ENCODE measurements around the gene KCNQ5.

The KCNQ5 gene

GRCh38 chr6:72813807-72814596 lies 192.1 kb downstream of the KCNQ5 start:
- Histone ChIP-seq H3K9me3 (ENCODE audit: low read length) (no peaks in the 10 kb centered on the region), H3K27ac (ENCODE audit: low read depth, low read length) (no peak overlapping the region), H3K9ac (ENCODE audit: low read length) (no peak overlapping the region), H3K4me1 (ENCODE audit: insufficient read depth, low read length) (no peaks in the 10 kb centered on the region), H3K27me3 (ENCODE audit: control insufficient read depth in 1 of 2, insufficient read depth in 2 of 2, low read length in 2 of 2) (no peaks in the 10 kb centered on the region), H3K4me3 (ENCODE audit: low read depth in 1 of 2, low read length in 2 of 2) (no peak overlapping the region), H3K36me3 (ENCODE audit: insufficient read depth, low read length) (no peaks in the 10 kb centered on the region)

DNA sequence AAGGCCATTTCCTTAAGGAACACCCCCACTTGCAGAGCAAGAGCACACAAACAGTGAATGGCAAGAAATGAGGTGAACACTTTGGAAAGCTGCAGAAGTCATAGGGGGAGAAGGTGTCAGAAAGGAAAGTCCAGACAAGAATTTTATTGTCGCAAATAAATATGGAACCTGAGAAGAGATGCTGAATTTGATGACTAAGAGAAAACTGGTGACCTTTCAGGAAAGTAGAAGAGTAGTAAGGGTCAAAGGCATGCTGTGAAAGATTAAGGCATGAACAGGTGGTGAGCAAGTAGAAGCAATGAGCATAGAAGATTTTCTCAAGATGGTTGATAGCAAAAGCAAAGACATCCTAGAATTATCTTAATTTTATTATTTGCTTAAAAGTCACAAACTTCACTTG lies 194.2 kb downstream of the KCNQ5 start:
- no peaks in the 10 kb centered on the region for H3K9me3 ChIP-seq (ENCODE audit: low read length)
- no peak overlapping the region for H3K4me3 ChIP-seq (ENCODE audit: low read depth in 1 of 2, low read length in 2 of 2)
- no peaks in the 10 kb centered on the region for H3K4me1 ChIP-seq (ENCODE audit: insufficient read depth, low read length)
- H3K36me3 ChIP-seq (ENCODE audit: insufficient read depth, low read length): no peaks in the 10 kb centered on the region
- no peak overlapping the region for H3K9ac ChIP-seq (ENCODE audit: low read length)
- H3K27me3 ChIP-seq (ENCODE audit: control insufficient read depth in 1 of 2, insufficient read depth in 2 of 2, low read length in 2 of 2): no peaks in the 10 kb centered on the region
- no peak overlapping the region for H3K27ac ChIP-seq (ENCODE audit: low read depth, low read length)

DNA sequence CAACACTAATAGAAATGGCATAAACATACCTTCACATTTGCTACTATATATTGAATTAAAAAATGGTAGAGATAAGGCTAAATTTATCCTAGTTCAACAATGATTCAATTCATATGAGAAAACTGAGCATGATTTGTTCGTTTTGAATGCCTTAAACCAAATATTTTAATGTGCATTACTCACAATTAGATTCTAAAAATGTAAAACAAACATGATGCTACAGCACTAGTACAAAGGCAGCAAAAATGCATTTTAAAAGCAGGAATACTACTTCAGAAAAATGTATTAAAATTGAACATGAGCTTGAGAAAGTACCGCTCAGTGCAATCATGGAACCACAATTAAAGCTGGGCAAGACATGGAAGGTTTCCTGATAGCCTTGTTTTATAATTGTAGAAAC lies 195.3 kb downstream of the KCNQ5 start:
- no peak overlapping the region for H3K9ac ChIP-seq (ENCODE audit: low read length)
- H3K36me3 ChIP-seq (ENCODE audit: insufficient read depth, low read length): no peaks in the 10 kb centered on the region
- no peak overlapping the region for H3K27ac ChIP-seq (ENCODE audit: low read depth, low read length)
- H3K4me1 ChIP-seq (ENCODE audit: insufficient read depth, low read length): no peaks in the 10 kb centered on the region
- H3K4me3 ChIP-seq (ENCODE audit: low read depth in 1 of 2, low read length in 2 of 2): no peak overlapping the region
- no peaks in the 10 kb centered on the region for H3K27me3 ChIP-seq (ENCODE audit: control insufficient read depth in 1 of 2, insufficient read depth in 2 of 2, low read length in 2 of 2)
- no peaks in the 10 kb centered on the region for H3K9me3 ChIP-seq (ENCODE audit: low read length)

GRCh38 chr6:72819609-72820008 lies 197.7 kb downstream of the KCNQ5 start:
- H3K27ac ChIP-seq (ENCODE audit: low read depth, low read length): no peak overlapping the region
- H3K27me3 ChIP-seq (ENCODE audit: control insufficient read depth in 1 of 2, insufficient read depth in 2 of 2, low read length in 2 of 2): no peaks in the 10 kb centered on the region
- no peak overlapping the region for H3K9ac ChIP-seq (ENCODE audit: low read length)

GRCh38 chr6:72820153-72820552 lies 198.3 kb downstream of the KCNQ5 start:
- Histone ChIP-seq H3K4me1 (ENCODE audit: insufficient read depth, low read length) (no peaks in the 10 kb centered on the region), H3K36me3 (ENCODE audit: insufficient read depth, low read length) (no peaks in the 10 kb centered on the region), H3K4me3 (ENCODE audit: low read depth in 1 of 2, low read length in 2 of 2) (no peak overlapping the region), H3K27ac (ENCODE audit: low read depth, low read length) (no peak overlapping the region), H3K27me3 (ENCODE audit: control insufficient read depth in 1 of 2, insufficient read depth in 2 of 2, low read length in 2 of 2) (no peaks in the 10 kb centered on the region), H3K9me3 (ENCODE audit: low read length) (no peaks in the 10 kb centered on the region), H3K9ac (ENCODE audit: low read length) (no peak overlapping the region)

More at GRCh38 chr6:72819609-72820008, 197.7 kb downstream of the KCNQ5 start:
- H3K9me3 ChIP-seq (ENCODE audit: low read length): no peaks in the 10 kb centered on the region
- H3K4me1 ChIP-seq (ENCODE audit: insufficient read depth, low read length): no peaks in the 10 kb centered on the region
- H3K36me3 ChIP-seq (ENCODE audit: insufficient read depth, low read length): no peaks in the 10 kb centered on the region
- no peak overlapping the region for H3K4me3 ChIP-seq (ENCODE audit: low read depth in 1 of 2, low read length in 2 of 2)

GRCh38 chr6:72820906-72821305 lies 199.0 kb downstream of the KCNQ5 start:
- H3K4me3 ChIP-seq (ENCODE audit: low read depth in 1 of 2, low read length in 2 of 2): no peak overlapping the region
- H3K36me3 ChIP-seq (ENCODE audit: insufficient read depth, low read length): no peaks in the 10 kb centered on the region
- no peak overlapping the region for H3K27ac ChIP-seq (ENCODE audit: low read depth, low read length)
- no peaks in the 10 kb centered on the region for H3K4me1 ChIP-seq (ENCODE audit: insufficient read depth, low read length)
- no peaks in the 10 kb centered on the region for H3K27me3 ChIP-seq (ENCODE audit: control insufficient read depth in 1 of 2, insufficient read depth in 2 of 2, low read length in 2 of 2)
- H3K9ac ChIP-seq (ENCODE audit: low read length): no peak overlapping the region
- no peaks in the 10 kb centered on the region for H3K9me3 ChIP-seq (ENCODE audit: low read length)

- no peaks in the 10 kb centered on the region for H3K9me3 ChIP-seq (ENCODE audit: low read length)
- no peaks in the 10 kb centered on the region for H3K27me3 ChIP-seq (ENCODE audit: control insufficient read depth in 1 of 2, insufficient read depth in 2 of 2, low read length in 2 of 2)
- H3K27ac ChIP-seq (ENCODE audit: low read depth, low read length): no peak overlapping the region
- no peaks in the 10 kb centered on the region for H3K36me3 ChIP-seq (ENCODE audit: insufficient read depth, low read length)
- no peak overlapping the region for H3K4me3 ChIP-seq (ENCODE audit: low read depth in 1 of 2, low read length in 2 of 2)
- H3K9ac ChIP-seq (ENCODE audit: low read length): no peak overlapping the region
- no peaks in the 10 kb centered on the region for H3K4me1 ChIP-seq (ENCODE audit: insufficient read depth, low read length)
Observed at GRCh38 chr6:72822023-72822422, 200.2 kb downstream of the KCNQ5 start.

DNA sequence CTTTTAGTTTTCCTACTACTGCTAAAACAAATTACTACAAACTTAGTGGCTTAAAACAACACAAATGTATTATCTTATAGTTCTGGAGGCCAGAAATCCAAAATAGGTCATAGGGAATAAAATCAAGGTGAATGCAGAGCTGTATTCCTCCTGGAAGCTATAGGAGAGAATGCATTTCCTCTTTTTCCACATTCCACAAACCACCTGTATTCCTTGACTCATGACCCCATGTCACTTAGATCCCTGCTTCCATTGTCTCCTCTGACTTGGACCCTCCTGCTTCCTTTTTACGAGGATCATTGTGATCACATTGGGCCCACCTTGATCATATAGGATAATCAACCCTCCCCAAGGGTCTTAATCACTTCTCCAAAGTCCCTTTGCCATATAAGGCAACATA lies 200.8 kb downstream of the KCNQ5 start:
- H3K27me3 ChIP-seq (ENCODE audit: control insufficient read depth in 1 of 2, insufficient read depth in 2 of 2, low read length in 2 of 2): no peaks in the 10 kb centered on the region
- no peaks in the 10 kb centered on the region for H3K9me3 ChIP-seq (ENCODE audit: low read length)
- H3K9ac ChIP-seq (ENCODE audit: low read length): no peak overlapping the region
- H3K4me3 ChIP-seq (ENCODE audit: low read depth in 1 of 2, low read length in 2 of 2): no peak overlapping the region
- H3K27ac ChIP-seq (ENCODE audit: low read depth, low read length): no peak overlapping the region
- H3K36me3 ChIP-seq (ENCODE audit: insufficient read depth, low read length): no peaks in the 10 kb centered on the region
- no peaks in the 10 kb centered on the region for H3K4me1 ChIP-seq (ENCODE audit: insufficient read depth, low read length)

- H3K27ac ChIP-seq (ENCODE audit: low read depth, low read length): no peak overlapping the region
- H3K4me1 ChIP-seq (ENCODE audit: insufficient read depth, low read length): no peaks in the 10 kb centered on the region
Observed at GRCh38 chr6:72824833-72825232, 203.0 kb downstream of the KCNQ5 start.

DNA sequence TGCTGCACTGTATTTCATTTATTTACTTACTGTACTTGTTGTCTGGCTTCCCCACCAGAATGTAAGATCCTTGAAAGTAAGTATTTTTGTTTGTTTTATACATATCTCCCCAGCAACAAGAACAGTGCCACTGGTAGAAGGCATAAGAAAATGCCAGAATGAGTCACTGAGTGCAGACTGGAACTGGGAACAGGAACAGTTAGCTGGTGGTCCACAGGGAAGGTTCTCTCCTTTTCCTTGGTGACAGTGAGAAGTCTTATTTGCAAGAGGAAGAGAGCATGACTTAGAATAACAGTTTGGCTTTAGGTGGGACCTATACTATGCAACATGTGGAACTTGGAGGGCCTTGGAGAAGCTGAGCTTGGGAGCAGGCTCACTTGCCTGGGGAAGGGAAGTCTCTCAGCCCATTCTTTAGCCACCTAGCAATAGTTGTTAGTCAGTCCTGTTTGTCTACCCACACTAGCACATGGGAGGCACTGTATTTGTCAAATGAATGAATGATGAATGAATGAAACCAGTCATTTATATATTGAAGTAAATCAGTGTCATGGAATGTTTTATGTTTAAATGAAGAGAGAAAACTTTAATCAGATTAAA lies 203.5 kb downstream of the KCNQ5 start:
- H3K9me3 ChIP-seq (ENCODE audit: low read length): no peaks in the 10 kb centered on the region
- H3K27me3 ChIP-seq (ENCODE audit: control insufficient read depth in 1 of 2, insufficient read depth in 2 of 2, low read length in 2 of 2): no peaks in the 10 kb centered on the region
- no peak overlapping the region for H3K4me3 ChIP-seq (ENCODE audit: low read depth in 1 of 2, low read length in 2 of 2)
- no peaks in the 10 kb centered on the region for H3K36me3 ChIP-seq (ENCODE audit: insufficient read depth, low read length)
- no peak overlapping the region for H3K27ac ChIP-seq (ENCODE audit: low read depth, low read length)
- H3K4me1 ChIP-seq (ENCODE audit: insufficient read depth, low read length): no peaks in the 10 kb centered on the region
- no peak overlapping the region for H3K9ac ChIP-seq (ENCODE audit: low read length)

More at GRCh38 chr6:72824833-72825232, 203.0 kb downstream of the KCNQ5 start:
- no peaks in the 10 kb centered on the region for H3K27me3 ChIP-seq (ENCODE audit: control insufficient read depth in 1 of 2, insufficient read depth in 2 of 2, low read length in 2 of 2)
- no peak overlapping the region for H3K9ac ChIP-seq (ENCODE audit: low read length)
- H3K9me3 ChIP-seq (ENCODE audit: low read length): no peaks in the 10 kb centered on the region
- no peaks in the 10 kb centered on the region for H3K36me3 ChIP-seq (ENCODE audit: insufficient read depth, low read length)
- H3K4me3 ChIP-seq (ENCODE audit: low read depth in 1 of 2, low read length in 2 of 2): no peak overlapping the region

- no peaks in the 10 kb centered on the region for H3K27me3 ChIP-seq (ENCODE audit: control insufficient read depth in 1 of 2, insufficient read depth in 2 of 2, low read length in 2 of 2)
- no peaks in the 10 kb centered on the region for H3K36me3 ChIP-seq (ENCODE audit: insufficient read depth, low read length)
- H3K4me3 ChIP-seq (ENCODE audit: low read depth in 1 of 2, low read length in 2 of 2): no peak overlapping the region
- H3K9ac ChIP-seq (ENCODE audit: low read length): no peak overlapping the region
- no peaks in the 10 kb centered on the region for H3K9me3 ChIP-seq (ENCODE audit: low read length)
- no peak overlapping the region for H3K27ac ChIP-seq (ENCODE audit: low read depth, low read length)
- H3K4me1 ChIP-seq (ENCODE audit: insufficient read depth, low read length): no peaks in the 10 kb centered on the region
Observed at GRCh38 chr6:72826037-72826436, 204.2 kb downstream of the KCNQ5 start.

Measured in muscle layer of colon (tissue), 2 donors.